Measurements from ENCODE around the gene GABARAPL2. TPM values are rescaled to one million over a fixed set of nuclear protein-coding genes. Genes with fewer than 3 reads are reported as not detected.

Gene GABARAPL2
- total RNA-seq, 1 experiment from 2014 or later = 76.9 TPM

GRCh38 chr16:75616521-75617010, 50.4 kb downstream of the GABARAPL2 start:
- CTCF ChIA-PET = no interaction called here
- Histone ChIP-seq H3K4me1 (ENCODE audit: control insufficient read depth in 1 of 2, insufficient read depth in 2 of 2, low read length in 2 of 2) (peaks cover 1 to 4% of the 10 kb centered on the region in 2 experiments), H2AFZ (ENCODE audit: low read depth, low read length, poor library complexity, severe bottlenecking) (no peak overlapping the region), H3K36me3 (ENCODE audit: control insufficient read depth in 1 of 2, insufficient read depth in 2 of 2, low read length in 2 of 2) (peaks cover 18 to 38% of the 10 kb centered on the region in 2 experiments; a peak in 3 of 4 replicates), H4K20me1 (ENCODE audit: insufficient read depth) (no peaks in the 10 kb centered on the region), H3K9ac (ENCODE audit: low read length) (no peak overlapping the region), H3K4me2 (ENCODE audit: low read length) (no peak overlapping the region), H3K9me3 (ENCODE audit: control insufficient read depth in 1 of 2, insufficient read depth in 1 of 2, low read depth in 1 of 2, low read length in 2 of 2) (no peaks in the 10 kb centered on the region), H3K27me3 (ENCODE audit: insufficient read depth, low read length) (no peaks in the 10 kb centered on the region), H3K9me2 (ENCODE audit: insufficient read depth) (no peaks in the 10 kb centered on the region), H3K79me2 (ENCODE audit: insufficient read depth, low read length) (no peaks in the 10 kb centered on the region), H3K4me3 (replicated peaks in 1 of 2; ENCODE audit: low read depth in 1 of 2, low read length in 2 of 2) (no peak overlapping the region), H3K27ac (ENCODE audit: low read depth, low read length) (no peak overlapping the region)
- BruUV-seq (replicated peaks) = no TSS peak
- DNase-seq (ENCODE audit: low read depth, low spot score) (no peak), ATAC-seq (no peak)
- RAD21 ChIA-PET (ENCODE audit: low non-redundant PET in 1 of 2, low total read pairs in 2 of 2, uncharacterized antibody in 2 of 2, unreplicated experiment in 2 of 2) = no interaction called here
- POLR2A ChIA-PET = no interaction called here
- no peak for TF ChIP-seq EGR1 (IDR thresholded peaks at IDR 0.05; ENCODE audit: low read depth)
- TF ChIP-seq ZFX (IDR thresholded peaks at IDR 0.05) = no peak
- TF ChIP-seq ATF3 (IDR thresholded peaks at IDR 0.05) = no peak
- TF ChIP-seq POLR2AphosphoS5 (IDR thresholded peaks at IDR 0.05; ENCODE audit: low read depth, low read length) = no peak
- TF ChIP-seq POLR2A (IDR thresholded peaks at IDR 0.05; ENCODE audit: borderline replicate concordance, extremely low read depth, insufficient read depth, insufficient read length) = no peak
- TF ChIP-seq ELF1 (IDR thresholded peaks at IDR 0.05; ENCODE audit: borderline replicate concordance, low read depth) = no peak
- no peak for TF ChIP-seq RAD21 (IDR thresholded peaks at IDR 0.05; ENCODE audit: low read depth)
- no peak for TF ChIP-seq EZH2 (IDR thresholded peaks at IDR 0.05)
- TF ChIP-seq SP1 (IDR thresholded peaks at IDR 0.05; ENCODE audit: low read depth) = no peak
- intact Hi-C loops (cut with micrococcal nuclease) = no loop called here

GRCh38 chr16:75617121-75617520, 50.9 kb downstream of the GABARAPL2 start:
- ChIA-PET RAD21 (ENCODE audit: low non-redundant PET in 1 of 2, low total read pairs in 2 of 2, uncharacterized antibody in 2 of 2, unreplicated experiment in 2 of 2) (no interaction called here), POLR2A (no interaction called here), CTCF (no interaction called here)
- Histone ChIP-seq H3K27ac (ENCODE audit: low read depth, low read length) (no peak overlapping the region), H3K4me2 (ENCODE audit: low read length) (no peak overlapping the region), H3K79me2 (ENCODE audit: insufficient read depth, low read length) (peaks cover 2% of the 10 kb centered on the region), H3K9ac (ENCODE audit: low read length) (no peak overlapping the region), H3K4me3 (replicated peaks in 1 of 2; ENCODE audit: low read depth in 1 of 2, low read length in 2 of 2) (no peak overlapping the region), H3K27me3 (ENCODE audit: insufficient read depth, low read length) (no peaks in the 10 kb centered on the region), H3K4me1 (ENCODE audit: control insufficient read depth in 1 of 2, insufficient read depth in 2 of 2, low read length in 2 of 2) (peaks cover 6 to 10% of the 10 kb centered on the region in 2 experiments), H3K9me3 (ENCODE audit: control insufficient read depth in 1 of 2, insufficient read depth in 1 of 2, low read depth in 1 of 2, low read length in 2 of 2) (no peaks in the 10 kb centered on the region), H3K9me2 (ENCODE audit: insufficient read depth) (no peaks in the 10 kb centered on the region), H3K36me3 (ENCODE audit: control insufficient read depth in 1 of 2, insufficient read depth in 2 of 2, low read length in 2 of 2) (peaks cover 17 to 36% of the 10 kb centered on the region in 2 experiments; a peak in 3 of 4 replicates), H4K20me1 (ENCODE audit: insufficient read depth) (no peaks in the 10 kb centered on the region), H2AFZ (ENCODE audit: low read depth, low read length, poor library complexity, severe bottlenecking) (no peak overlapping the region)
- no peak for DNase-seq (ENCODE audit: low read depth, low spot score)
- intact Hi-C loops (cut with micrococcal nuclease) = no loop called here
- BruUV-seq (replicated peaks) = no TSS peak
- ATAC-seq = no peak
- no peak for TF ChIP-seq FOSL1 (IDR thresholded peaks at IDR 0.05; ENCODE audit: low read depth)

Data from HCT116 (cell line).